Psoas muscle (tissue), 8 donors: ENCODE data around the gene ZNF814. TPM values are rescaled to one million over a fixed set of nuclear protein-coding genes. Genes with fewer than 3 reads are reported as not detected.

Source experiments
- ATAC-seq, 4 donors: fragments of 200-7000 bp; cut with Tn5 transposase; one replicate each; pipeline ENCODE4 v1.9.1; 2020; ENCODE audit warnings: moderate library complexity in 3 of 4, mild to moderate bottlenecking in 2 of 4
- DNase-seq, 2 donors: peaks; one replicate each; pipeline ENCODE4 v3.0.0-alpha.2; 2020
- H3K27ac ChIP-seq: fragments of 200-600 bp; one replicate; pipeline ENCODE4 v1.8.0; 2022
- H3K27me3 ChIP-seq, 3 donors: fragments of 200-600 bp in 1 of 3; one replicate each; pipeline versions ENCODE4 v1.6.1 to v1.8.0; 2013 to 2022; ENCODE audit warnings: low read length in 2 of 3, mild to moderate bottlenecking in 2 of 3, moderate library complexity in 1 of 3; ENCODE audit not compliant: insufficient read depth in 3 of 3
- H3K36me3 ChIP-seq, 2 donors: fragments of 200-600 bp in 1 of 2; one replicate each; pipeline versions ENCODE4 v1.6.1 to v1.8.0; 2013 to 2022; ENCODE audit warnings: low read depth in 1 of 2, mild to moderate bottlenecking in 1 of 2, moderate library complexity in 1 of 2; ENCODE audit not compliant: insufficient read depth in 1 of 2
- H3K4me1 ChIP-seq: fragments of 200-600 bp; one replicate; pipeline ENCODE4 v1.8.0; 2022
- H3K4me3 ChIP-seq: fragments of 200-600 bp; one replicate; pipeline ENCODE4 v1.8.0; 2022; ENCODE audit warnings: mild to moderate bottlenecking
- H3K9me3 ChIP-seq: fragments of 200-600 bp; one replicate; pipeline ENCODE4 v1.8.0; 2022
- WGBS, 3 donors: extraction: QIAGEN DNeasy Blood & Tissue Kit; methylation state at CpG; one replicate each; pipeline versions ENCODE4 v1.1.6 to v1.1.7; 2013; 5-methylcytosine and 5-hydroxymethylcytosine counted together
- intact Hi-C, 2 donors: fragments of 100-400 bp; cut with DNase I; formaldehyde crosslinking; loops; one replicate each; pipeline versions ENCODE4 v1.11.0 to v1.14.2; 2022
- polyA plus RNA-seq, 3 donors: library from polyadenylated mRNA; stranded (reverse); fragments of 200-250 nt; gene quantifications; one replicate each; pipeline ENCODE4 v1.2.3, GENCODE V29; 2013
- total RNA-seq, 4 donors: library from RNA; stranded (reverse); fragmentation: NEBNext Ultra II Directional in 2 of 4; extraction: Animal tissue kit (Norgen Biotek cat#: 25700) in 2 of 4; gene quantifications; one replicate each; pipeline versions ENCODE4 v1.2.1 to v1.2.4, GENCODE V29; 2021 to 2023
- TF ChIP-seq, protein P1 (sequence below): fragments of 200-600 bp; IDR thresholded peaks from one replicate; pipeline ENCODE4 v1.8.0; 2022; ENCODE audit warnings: antibody characterized with exemption
- donor health status: healthy with polysubstance abuse.
- donor health status: DM: no; HTN: no; CAD: no; lungs with moderate emphysema.
- donor health status: Bipolar disorder and iron deficiency.
- donor health status: healthy.
- donor health status: DM: yes; HTN: yes; CAD: no.
- donor health status: DM: no; HTN: no; CAD: no.
- donor health status: DM: no; HTN: no; CAD: no.
- donor health status: DM: yes; HTN: yes; CAD: no.

Gene ZNF814
- total and polyA plus RNA-seq, 7 donors = 5.3 to 12.1 (median 8.6) TPM

DNA sequence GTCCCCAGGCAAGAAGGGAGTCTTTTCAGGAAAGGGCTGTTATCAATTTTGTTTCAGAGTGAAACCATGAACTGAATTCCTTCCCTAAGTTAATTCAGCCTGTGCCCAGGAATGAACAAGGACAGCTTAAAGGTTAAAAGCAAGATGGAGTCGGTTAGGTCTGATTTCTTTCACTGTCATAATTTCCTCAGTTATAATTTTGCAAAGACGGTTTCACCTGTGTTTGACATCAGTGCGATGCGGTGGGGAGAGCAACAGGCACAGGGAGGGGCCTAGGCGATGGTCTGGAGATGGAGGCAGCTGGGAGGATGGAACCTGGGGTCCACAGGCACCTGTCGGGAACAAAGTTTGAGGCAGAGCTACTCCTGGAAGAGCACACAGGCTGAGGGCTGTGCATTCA lies 68.2 kb downstream of the ZNF814 start:
- H3K36me3 ChIP-seq = peaks cover 0 to 17% of the 10 kb centered on the region in 2 donors
- no peak for DNase-seq
- H3K4me1 ChIP-seq = peaks cover 12% of the 10 kb centered on the region
- no peaks in the 10 kb centered on the region for H3K27me3 ChIP-seq
- H3K4me3 ChIP-seq = peak overlapping the region; percentile 92
- 78 to 82% (median 80%) methylated on average over 6 of the region's 6 CpGs for WGBS, 3 donors
- TF ChIP-seq, protein P1, sequence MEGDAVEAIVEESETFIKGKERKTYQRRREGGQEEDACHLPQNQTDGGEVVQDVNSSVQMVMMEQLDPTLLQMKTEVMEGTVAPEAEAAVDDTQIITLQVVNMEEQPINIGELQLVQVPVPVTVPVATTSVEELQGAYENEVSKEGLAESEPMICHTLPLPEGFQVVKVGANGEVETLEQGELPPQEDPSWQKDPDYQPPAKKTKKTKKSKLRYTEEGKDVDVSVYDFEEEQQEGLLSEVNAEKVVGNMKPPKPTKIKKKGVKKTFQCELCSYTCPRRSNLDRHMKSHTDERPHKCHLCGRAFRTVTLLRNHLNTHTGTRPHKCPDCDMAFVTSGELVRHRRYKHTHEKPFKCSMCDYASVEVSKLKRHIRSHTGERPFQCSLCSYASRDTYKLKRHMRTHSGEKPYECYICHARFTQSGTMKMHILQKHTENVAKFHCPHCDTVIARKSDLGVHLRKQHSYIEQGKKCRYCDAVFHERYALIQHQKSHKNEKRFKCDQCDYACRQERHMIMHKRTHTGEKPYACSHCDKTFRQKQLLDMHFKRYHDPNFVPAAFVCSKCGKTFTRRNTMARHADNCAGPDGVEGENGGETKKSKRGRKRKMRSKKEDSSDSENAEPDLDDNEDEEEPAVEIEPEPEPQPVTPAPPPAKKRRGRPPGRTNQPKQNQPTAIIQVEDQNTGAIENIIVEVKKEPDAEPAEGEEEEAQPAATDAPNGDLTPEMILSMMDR = no peak
- ATAC-seq = no peak
- peak overlapping the region; percentile 86 for H3K27ac ChIP-seq
- intact Hi-C loops = no loop called here
- H3K9me3 ChIP-seq = no peaks in the 10 kb centered on the region

DNA sequence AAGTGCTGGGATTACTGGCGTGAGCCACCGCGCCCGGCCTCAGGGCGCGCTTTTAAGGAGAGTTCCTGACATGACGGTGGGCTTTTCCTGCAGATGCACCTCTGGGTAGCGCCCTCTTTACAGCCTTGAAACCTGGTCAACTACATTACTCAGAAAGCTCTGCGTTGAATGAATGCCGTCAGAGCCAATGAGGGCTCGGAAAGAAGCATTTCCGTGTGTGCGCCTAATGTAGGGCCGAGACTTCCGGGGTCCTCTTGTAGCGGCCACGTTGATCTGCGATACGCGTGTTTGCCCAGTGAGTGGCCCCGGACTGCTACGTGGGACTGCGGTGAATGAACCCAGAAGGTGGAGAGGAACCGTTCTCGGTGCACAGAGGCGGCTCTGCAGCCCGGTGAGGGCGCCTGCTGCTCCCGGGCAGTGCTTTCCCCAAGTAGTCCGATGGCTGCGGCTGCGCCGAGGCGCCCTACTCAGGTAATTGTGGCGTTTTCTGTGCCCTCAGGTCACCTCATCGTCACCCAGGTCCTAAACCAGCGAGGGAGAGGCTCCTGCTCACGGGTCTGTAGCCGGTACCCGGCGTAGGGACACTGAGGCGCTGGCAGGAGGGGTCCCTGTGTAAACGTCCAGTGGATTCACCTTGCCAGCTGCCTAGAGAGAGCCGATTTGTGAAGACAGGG lies 69.2 kb downstream of the ZNF814 start:
- H3K27ac ChIP-seq = peak overlapping the region; percentile 86
- peak overlapping the region; percentile 92 for H3K4me3 ChIP-seq
- peak; percentile 80 to 86 for DNase-seq
- H3K27me3 ChIP-seq = no peaks in the 10 kb centered on the region
- peaks cover 0 to 10% of the 10 kb centered on the region in 2 donors for H3K36me3 ChIP-seq
- intact Hi-C loops = no loop called here
- no peaks in the 10 kb centered on the region for H3K9me3 ChIP-seq
- ATAC-seq = peak; percentile 81 to 87 (median 84)
- WGBS, 3 donors = 0 to 1% (median 0%) methylated on average over 44 of the region's 44 CpGs
- TF ChIP-seq, protein P1 = no peak
- H3K4me1 ChIP-seq = peaks cover 12% of the 10 kb centered on the region

DNA sequence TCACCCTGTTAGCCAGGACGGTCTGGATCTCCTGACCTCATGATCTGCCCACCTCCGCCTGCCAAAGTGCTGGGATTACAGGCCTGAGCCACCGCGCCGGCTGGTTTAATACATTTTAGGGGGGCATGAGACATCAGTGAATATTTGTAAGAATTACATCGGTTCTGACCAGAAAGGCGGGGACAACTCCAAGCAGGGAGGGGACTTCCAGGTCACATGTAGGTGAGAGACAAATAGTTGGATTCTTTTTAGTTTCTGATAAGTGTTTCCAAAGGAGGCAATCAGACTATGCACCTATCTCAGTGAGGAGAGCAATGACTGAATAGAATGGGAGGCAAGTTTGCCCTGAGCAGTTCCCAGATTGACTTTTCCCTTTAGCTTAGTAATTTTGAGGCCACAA lies 70.5 kb downstream of the ZNF814 start:
- DNase-seq = no peak
- peaks cover 0 to 5% of the 10 kb centered on the region in 2 donors for H3K36me3 ChIP-seq
- no peaks in the 10 kb centered on the region for H3K27me3 ChIP-seq
- TF ChIP-seq, protein P1 = no peak
- peaks cover 19% of the 10 kb centered on the region for H3K4me1 ChIP-seq
- no peak for ATAC-seq
- intact Hi-C loops = no loop called here
- H3K27ac ChIP-seq = no peak overlapping the region
- 86 to 93% (median 91%) methylated on average over 7 of the region's 7 CpGs for WGBS, 3 donors
- H3K4me3 ChIP-seq = no peak overlapping the region
- no peaks in the 10 kb centered on the region for H3K9me3 ChIP-seq

DNA sequence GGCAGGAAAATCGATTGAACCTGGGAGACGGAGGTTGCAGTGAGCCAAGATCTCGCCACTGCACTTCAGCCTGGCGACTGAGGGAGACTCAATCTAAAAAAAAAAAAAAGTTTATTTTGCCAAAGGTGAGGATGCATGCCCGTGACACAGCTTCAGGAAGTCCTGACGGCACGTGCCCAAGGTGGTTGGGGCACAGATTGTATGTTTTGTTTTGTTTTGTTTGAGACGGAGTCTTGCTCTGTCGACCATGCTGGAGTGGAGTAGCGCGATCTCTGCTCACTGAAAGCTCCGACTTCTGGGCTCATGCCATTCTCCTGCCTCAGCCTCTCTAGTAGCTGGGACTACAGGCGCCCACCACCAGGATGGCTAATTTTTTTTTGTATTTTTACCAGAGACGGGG lies 70.9 kb downstream of the ZNF814 start:
- intact Hi-C loops = no loop called here
- TF ChIP-seq, protein P1 = no peak
- WGBS, 3 donors = 94 to 96% (median 96%) methylated on average over 14 of the region's 14 CpGs
- no peaks in the 10 kb centered on the region for H3K27me3 ChIP-seq
- peaks cover 20% of the 10 kb centered on the region for H3K4me1 ChIP-seq
- peaks cover 0 to 5% of the 10 kb centered on the region in 2 donors for H3K36me3 ChIP-seq
- no peak overlapping the region for H3K4me3 ChIP-seq
- ATAC-seq = no peak
- DNase-seq = no peak
- no peak overlapping the region for H3K27ac ChIP-seq
- no peaks in the 10 kb centered on the region for H3K9me3 ChIP-seq

DNA sequence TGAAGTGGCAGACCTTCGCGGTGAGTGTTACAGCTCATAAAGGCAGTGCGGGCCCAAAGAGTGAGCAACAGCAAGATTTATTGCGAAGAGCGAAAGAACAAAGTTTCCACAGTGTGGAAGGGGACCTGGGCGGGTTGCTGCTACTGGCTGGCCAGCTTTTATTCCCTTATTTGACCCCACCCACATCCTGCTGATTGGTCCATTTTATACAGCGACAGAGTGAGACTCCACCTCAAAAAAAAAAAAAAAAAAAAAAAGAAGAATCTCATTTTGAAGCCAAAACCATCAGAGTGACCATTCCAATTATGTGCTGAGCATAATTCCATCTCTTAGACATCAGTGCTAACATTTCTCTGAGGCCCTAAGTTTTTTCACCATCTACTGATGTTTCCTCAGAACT lies 72.2 kb downstream of the ZNF814 start:
- intact Hi-C loops = no loop called here
- H3K9me3 ChIP-seq = no peaks in the 10 kb centered on the region
- WGBS, 3 donors = 76 to 80% (median 78%) methylated on average over 7 of the region's 7 CpGs
- no peak for ATAC-seq
- H3K27me3 ChIP-seq = no peaks in the 10 kb centered on the region
- TF ChIP-seq, protein P1 = no peak
- no peak overlapping the region for H3K27ac ChIP-seq
- peaks cover 0 to 10% of the 10 kb centered on the region in 2 donors for H3K36me3 ChIP-seq
- H3K4me1 ChIP-seq = peaks cover 26% of the 10 kb centered on the region
- DNase-seq = no peak
- H3K4me3 ChIP-seq = no peak overlapping the region
